Middle frontal gyrus (tissue), 1 donor: ENCODE measurements around the gene PPHLN1.
A peak's percentile ranks its signal among the peaks of the same experiment; 100 is the strongest.

Experiments
- DNase-seq: peaks from one replicate; pipeline ENCODE4 v3.0.0-alpha.2; 2015; ENCODE audit warnings: low spot score; ENCODE audit errors: extremely low spot score

Gene PPHLN1, protein sequence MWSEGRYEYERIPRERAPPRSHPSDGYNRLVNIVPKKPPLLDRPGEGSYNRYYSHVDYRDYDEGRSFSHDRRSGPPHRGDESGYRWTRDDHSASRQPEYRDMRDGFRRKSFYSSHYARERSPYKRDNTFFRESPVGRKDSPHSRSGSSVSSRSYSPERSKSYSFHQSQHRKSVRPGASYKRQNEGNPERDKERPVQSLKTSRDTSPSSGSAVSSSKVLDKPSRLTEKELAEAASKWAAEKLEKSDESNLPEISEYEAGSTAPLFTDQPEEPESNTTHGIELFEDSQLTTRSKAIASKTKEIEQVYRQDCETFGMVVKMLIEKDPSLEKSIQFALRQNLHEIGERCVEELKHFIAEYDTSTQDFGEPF

DNA sequence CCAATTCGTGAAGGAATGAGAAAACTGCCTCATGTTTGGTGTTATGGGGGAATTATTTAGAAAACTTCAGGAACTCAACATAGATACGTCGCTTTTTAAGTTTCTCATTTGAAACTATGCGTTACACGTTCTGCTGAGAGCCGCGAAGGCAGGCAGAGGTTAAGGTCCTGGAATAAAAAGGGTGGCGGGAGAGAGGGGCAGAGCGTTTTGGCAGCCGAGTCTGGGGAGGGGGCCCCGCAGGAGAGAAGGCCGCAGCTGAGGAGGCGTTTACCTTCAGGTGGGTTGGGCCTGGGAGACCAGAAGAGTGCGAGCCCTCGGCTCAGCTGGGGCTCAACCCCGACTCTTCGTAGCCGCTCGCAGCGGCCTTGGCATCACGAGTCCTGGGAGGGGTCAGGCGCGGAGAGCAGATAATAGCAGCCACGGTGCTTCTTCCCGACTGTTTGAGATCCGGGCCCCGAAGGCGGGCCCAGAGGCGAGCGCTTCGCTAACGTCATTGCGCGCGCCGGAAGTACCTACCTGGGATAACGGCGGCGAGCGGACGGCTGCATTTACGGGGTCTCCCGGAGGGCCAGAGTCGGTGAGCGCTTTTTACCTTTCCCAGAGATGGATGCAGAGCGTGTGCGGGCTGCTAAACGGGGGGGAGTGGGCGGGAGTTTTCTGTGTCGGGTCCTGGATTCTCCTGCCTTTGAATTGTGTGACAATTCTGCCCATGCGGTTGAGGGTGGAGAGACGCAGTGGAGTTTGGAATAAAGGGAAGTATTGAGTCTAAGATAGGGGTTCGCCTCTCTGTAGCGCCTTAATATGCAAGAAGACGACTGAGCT is at the start of gene PPHLN1, which contains the start of gene ZCRB1:
Gene PPHLN1 (plus strand): TSS at position 515 of the 822 bp plus-strand sequence. CDS start 9,736 bp downstream, outside the sequence.
Gene ZCRB1 (minus strand): TSS at position 442 of the 822 bp plus-strand sequence. CDS start 1,992 bp downstream, outside the sequence.
- DNase-seq = peak; percentile 76

- no peak for DNase-seq
These were observed 48.4 kb upstream of the PPHLN1 start for GRCh38 chr12:42277396-42278127.

DNA sequence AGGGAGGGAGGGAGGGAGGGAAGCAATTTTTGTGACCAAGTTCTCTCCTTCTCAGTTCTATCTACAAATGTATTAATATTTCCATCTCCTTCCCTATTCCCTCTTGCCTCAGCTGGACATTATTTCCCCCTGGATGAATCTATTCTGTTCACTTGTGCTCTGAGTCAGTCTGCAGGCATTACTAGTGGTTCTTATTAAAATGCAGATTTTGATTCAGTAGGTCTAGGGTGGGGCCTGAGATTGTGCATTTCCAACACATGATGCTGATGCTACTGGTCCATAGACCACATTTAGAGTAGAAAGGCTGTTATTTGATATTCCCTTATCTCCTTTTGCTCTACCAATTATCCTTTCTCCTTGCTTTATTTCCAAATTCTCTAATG is 47.8 kb upstream of the PPHLN1 start:
- DNase-seq = no peak

- no peak for DNase-seq
These were observed 44.7 kb upstream of the PPHLN1 start for GRCh38 chr12:42281278-42281677.

- DNase-seq = no peak
These were observed 44.1 kb upstream of the PPHLN1 start for GRCh38 chr12:42281844-42282243.

- no peak for DNase-seq
These were observed 43.7 kb upstream of the PPHLN1 start for GRCh38 chr12:42282294-42282693.

DNA sequence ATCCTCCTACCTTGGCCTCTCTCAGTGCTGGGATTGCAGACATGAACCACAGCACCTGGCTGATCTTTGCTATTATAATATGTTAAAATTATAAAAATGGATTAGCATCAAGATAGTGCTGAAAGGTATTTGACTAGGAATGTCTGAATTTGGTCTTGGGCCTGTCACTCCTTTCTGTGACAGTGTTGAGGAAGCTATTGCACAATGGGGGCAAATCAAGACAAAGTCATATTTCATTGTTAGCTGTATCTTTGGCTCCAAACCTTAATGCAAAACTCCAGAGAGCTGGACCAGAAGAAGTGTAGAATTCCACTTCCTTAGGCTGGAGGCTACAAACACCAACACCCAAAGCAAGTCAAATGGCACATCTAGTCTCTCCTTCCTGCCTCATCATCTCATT is 42.2 kb upstream of the PPHLN1 start:
- no peak for DNase-seq

- DNase-seq = no peak
These were observed 41.8 kb upstream of the PPHLN1 start for GRCh38 chr12:42284157-42284556.

- DNase-seq = no peak
These were observed 41.1 kb upstream of the PPHLN1 start for GRCh38 chr12:42284876-42285275.

DNA sequence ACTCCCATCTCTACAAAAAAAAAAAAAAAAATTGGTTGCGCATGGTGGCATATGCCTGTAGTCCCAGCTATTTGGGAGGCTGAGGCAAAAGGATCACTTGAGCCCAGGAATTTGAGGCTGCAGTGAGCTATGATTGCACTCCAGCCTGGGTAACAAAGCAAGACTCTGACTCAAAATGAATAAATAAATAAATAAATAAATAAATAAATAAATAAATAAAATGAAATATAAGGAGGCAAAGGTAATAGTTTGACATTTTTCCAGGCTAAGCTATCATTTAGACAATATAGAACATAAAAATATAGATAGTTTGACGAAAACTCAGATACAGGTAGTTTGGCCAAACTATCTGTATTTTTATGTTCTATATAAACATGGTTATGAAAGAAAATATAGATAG is 40.5 kb upstream of the PPHLN1 start:
- DNase-seq = no peak

DNA sequence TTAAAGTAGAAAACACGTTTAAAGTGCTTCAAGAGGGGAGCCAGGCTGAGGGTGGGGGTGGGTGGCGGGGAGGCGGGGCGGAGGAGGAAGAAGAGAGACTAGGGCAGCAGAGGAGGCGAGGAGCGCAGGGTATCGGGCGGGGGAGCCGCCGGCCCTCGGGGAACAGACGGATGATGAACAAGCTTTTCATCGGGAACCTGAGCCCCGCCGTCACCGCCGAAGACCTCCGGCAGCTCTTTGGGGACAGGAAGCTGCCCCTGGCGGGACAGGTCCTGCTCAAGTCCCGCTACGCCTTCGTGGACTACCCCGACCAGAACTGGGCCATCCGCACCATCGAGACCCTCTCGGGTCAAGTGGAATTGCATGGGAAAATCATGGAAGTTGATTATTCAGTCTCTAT is 39.2 kb upstream of the PPHLN1 start:
- DNase-seq = no peak

- DNase-seq = no peak
These were observed 37.4 kb upstream of the PPHLN1 start for GRCh38 chr12:42288544-42288943.

- no peak for DNase-seq
These were observed 34.3 kb upstream of the PPHLN1 start for GRCh38 chr12:42291680-42292079.

- no peak for DNase-seq
These were observed 29.4 kb upstream of the PPHLN1 start for GRCh38 chr12:42296503-42297109.

- no peak for DNase-seq
These were observed 27.1 kb upstream of the PPHLN1 start for GRCh38 chr12:42298887-42299286.

GRCh38 chr12:42299392-42300308 is 26.3 kb upstream of the PPHLN1 start:
- no peak for DNase-seq

GRCh38 chr12:42306297-42306696 is 19.7 kb upstream of the PPHLN1 start:
- no peak for DNase-seq

GRCh38 chr12:42308390-42308789 is 17.6 kb upstream of the PPHLN1 start:
- no peak for DNase-seq

DNA sequence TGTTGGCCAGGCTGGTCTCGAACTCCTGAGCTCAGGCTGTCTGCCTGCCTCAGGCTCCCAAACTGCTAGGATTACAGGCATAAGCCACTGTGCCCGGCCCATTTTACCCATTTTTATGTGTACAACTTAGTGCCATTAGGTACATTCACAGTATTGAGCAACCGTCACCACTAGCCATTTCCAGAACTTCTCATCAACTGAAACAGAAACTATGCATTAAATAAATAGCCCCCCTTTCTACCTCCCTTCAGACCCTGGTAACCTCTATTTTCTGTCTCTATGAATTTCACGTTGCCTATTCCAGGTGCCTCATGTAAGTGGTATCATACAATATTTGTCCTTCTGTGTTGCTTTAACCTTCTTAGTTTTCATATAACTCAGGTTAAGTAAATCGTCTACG is 16.0 kb upstream of the PPHLN1 start:
- DNase-seq = no peak

GRCh38 chr12:42315108-42315507 is 10.9 kb upstream of the PPHLN1 start:
- no peak for DNase-seq
